ENCODE data around the gene ERN1. TPM values are rescaled to one million over a fixed set of nuclear protein-coding genes. Genes with fewer than 3 reads are reported as not detected.

Gene ERN1
- total and polyA plus RNA-seq, 10 donors = 3.1 to 65.4 (median 44.1) TPM

- Histone ChIP-seq H3K4me1 (peaks cover 0 to 77% (median 33%) of the 10 kb centered on the region in 6 donors), H3K27ac (peak overlapping the region in 7 of 8 donors; percentile 3 to 77 (median 55)), H3K9me3 (no peaks in the 10 kb centered on the region), H3K36me3 (peaks cover 0 to 36% (median 5%) of the 10 kb centered on the region in 6 donors), H3K4me3 (peak overlapping the region in 1 of 8 donors; percentile 27), H3K27me3 (replicated peaks in 1 of 7) (no peaks in the 10 kb centered on the region)
- 57 to 78% (median 77%) methylated on average over 4 of the region's 4 CpGs for WGBS, 5 donors
- TF ChIP-seq CTCF (IDR thresholded peaks at IDR 0.05 in 8 of 11, conservative IDR thresholded peaks at IDR 0.05 in 3 of 11) (no peak), POLR2A (IDR thresholded peaks at IDR 0.05) (no peak), POLR2AphosphoS5 (IDR thresholded peaks at IDR 0.05) (no peak)
- no peak for DNase-seq
- intact Hi-C loops (cut with DNase I; ENCODE audit: low total_unique reads) = no loop called here
Measured at GRCh38 chr17:64092952-64093451, 36.9 kb downstream of the ERN1 start.

- WGBS, 5 donors = 34 to 73% (median 59%) methylated on average over 2 of the region's 2 CpGs
- Histone ChIP-seq H3K4me1 (peaks cover 0 to 82% (median 35%) of the 10 kb centered on the region in 6 donors), H3K27me3 (replicated peaks in 1 of 7) (no peaks in the 10 kb centered on the region), H3K9me3 (no peaks in the 10 kb centered on the region), H3K4me3 (peak overlapping the region in 1 of 8 donors; percentile 27), H3K27ac (peak overlapping the region in 5 of 8 donors; percentile 55 to 77 (median 58)), H3K36me3 (peaks cover 0 to 27% (median 1%) of the 10 kb centered on the region in 6 donors)
- intact Hi-C loops (cut with DNase I; ENCODE audit: low total_unique reads) = no loop called here
- DNase-seq = peak; percentile 75
- TF ChIP-seq CTCF (IDR thresholded peaks at IDR 0.05 in 8 of 11, conservative IDR thresholded peaks at IDR 0.05 in 3 of 11) = no peak
- TF ChIP-seq POLR2A (IDR thresholded peaks at IDR 0.05) = no peak
- TF ChIP-seq POLR2AphosphoS5 (IDR thresholded peaks at IDR 0.05) = peak in 1 of 3 donors; percentile 21
Measured at GRCh38 chr17:64092113-64092512, 37.8 kb downstream of the ERN1 start.

- H3K4me1 ChIP-seq = peaks cover 0 to 82% (median 32%) of the 10 kb centered on the region in 6 donors
- 85 to 96% (median 91%) methylated on average over 6 of the region's 6 CpGs for WGBS, 5 donors
- no peak for DNase-seq
Measured at GRCh38 chr17:64091571-64091970, 38.4 kb downstream of the ERN1 start.

More at GRCh38 chr17:64091571-64091970, 38.4 kb downstream of the ERN1 start:
- no peaks in the 10 kb centered on the region for H3K9me3 ChIP-seq
- H3K27me3 ChIP-seq (replicated peaks in 1 of 7) = no peaks in the 10 kb centered on the region
- H3K36me3 ChIP-seq = peaks cover 0 to 22% (median 1%) of the 10 kb centered on the region in 6 donors
- intact Hi-C loops (cut with DNase I; ENCODE audit: low total_unique reads) = no loop called here
- no peak overlapping the region for H3K4me3 ChIP-seq
- TF ChIP-seq POLR2A (IDR thresholded peaks at IDR 0.05) (no peak), CTCF (IDR thresholded peaks at IDR 0.05 in 8 of 11, conservative IDR thresholded peaks at IDR 0.05 in 3 of 11) (no peak)
- peak overlapping the region in 6 of 8 donors; percentile 6 to 77 (median 56) for H3K27ac ChIP-seq
